GM18951 (cell line): ENCODE measurements around the gene NCKAP1.
"Not testable (repeated sequence)": the region's sequence is repeated elsewhere in the genome, so short reads cannot be mapped to it uniquely, and the experiment has no call there.

Experiments used
- POLR2A ChIP-seq: IDR thresholded peaks from 4 replicates; pipeline ENCODE4 v1.6.1; 2011; ENCODE audit warnings: mild to moderate bottlenecking; ENCODE audit not compliant: insufficient read length, insufficient read depth; ENCODE audit errors: extremely low read depth
- in situ Hi-C: fragments of 300-500 bp; cut with MboI; formaldehyde crosslinking; loops from one replicate; pipeline ENCODE4 v1.12.0; 2022; ENCODE audit warnings: low sequenced_read_pairs, mixed read lengths, inconsistent platforms; ENCODE audit not compliant: unreplicated experiment

NCKAP1 gene

DNA sequence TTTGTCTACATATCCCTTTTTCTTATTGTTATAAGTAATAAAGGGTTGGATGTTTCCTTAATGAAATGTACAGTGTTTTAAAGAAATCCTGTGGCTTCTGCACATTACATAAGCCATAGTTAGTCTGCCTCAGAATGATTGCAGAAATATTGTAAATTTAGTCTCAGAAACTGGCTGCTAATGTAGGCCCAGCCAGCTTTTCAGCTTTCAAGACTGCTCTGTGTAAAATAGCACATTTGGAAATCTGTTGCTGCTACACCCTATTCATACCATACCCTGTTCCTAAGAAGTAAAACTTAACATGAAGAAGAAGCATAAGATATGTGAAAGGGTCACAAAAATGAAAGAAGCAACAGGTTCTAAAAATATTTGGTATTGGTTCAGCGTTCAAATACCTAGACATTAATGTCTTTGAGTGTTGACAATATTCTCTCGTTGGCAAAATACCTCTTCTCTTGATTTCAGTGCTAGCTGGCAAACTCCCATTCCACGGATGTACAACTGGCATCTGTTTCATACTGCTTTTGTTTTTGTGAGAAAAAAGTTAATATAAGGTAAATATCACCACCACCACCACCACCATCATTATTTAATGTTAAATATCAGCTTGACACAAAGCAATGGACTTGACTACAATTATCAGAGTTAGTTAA lies 19.2 kb upstream of the NCKAP1 start:
- no peak for TF ChIP-seq POLR2A
- in situ Hi-C loops: no loop called here

- in situ Hi-C loops: no loop called here
These were observed 11.2 kb upstream of the NCKAP1 start for GRCh38 chr2:183049420-183049819.

DNA sequence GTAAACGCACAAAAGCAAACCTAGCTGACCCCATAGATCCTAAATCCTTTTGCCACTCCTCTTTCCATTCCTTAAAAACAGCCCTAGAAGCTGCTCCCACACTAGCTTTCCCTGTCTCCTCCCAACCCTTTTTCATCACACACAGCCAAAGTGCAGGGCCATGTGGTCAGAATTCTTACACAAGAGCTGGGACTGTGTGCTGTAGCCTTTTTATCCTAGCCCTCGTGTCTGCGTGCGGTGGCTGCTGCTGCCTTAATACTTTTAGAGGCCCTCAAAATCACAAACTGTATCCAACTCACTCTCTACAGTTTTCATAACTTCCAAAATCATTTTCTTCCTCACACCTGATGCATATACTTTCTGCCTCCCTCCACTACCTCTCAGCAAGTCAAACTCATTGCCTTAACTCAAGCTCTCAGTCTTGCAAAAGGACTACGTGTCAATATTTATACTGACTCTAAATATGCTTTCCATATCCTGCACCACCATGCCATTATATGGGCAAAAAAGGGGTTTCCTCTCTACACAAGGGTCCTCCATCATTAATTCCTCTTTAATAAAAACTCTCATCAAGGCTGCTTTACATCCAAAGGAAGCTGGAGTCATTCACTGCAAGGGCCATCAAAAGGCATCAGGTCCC lies 9.3 kb upstream of the NCKAP1 start:
- in situ Hi-C loops: not testable (repeated sequence)

More at GRCh38 chr2:183049420-183049819, 11.2 kb upstream of the NCKAP1 start:
- no peak for TF ChIP-seq POLR2A

- in situ Hi-C loops: not testable (repeated sequence)
These were observed 5.3 kb upstream of the NCKAP1 start for GRCh38 chr2:183043580-183043979.

GRCh38 chr2:183040604-183041003 lies 2.3 kb upstream of the NCKAP1 start:
- TF ChIP-seq POLR2A: no peak
- in situ Hi-C loops: no loop called here

GRCh38 chr2:183037553-183038340 lies 510 bp downstream of the NCKAP1 start:
- TF ChIP-seq POLR2A: no peak
- in situ Hi-C loops: no loop called here

GRCh38 chr2:183037074-183037552 lies 1.1 kb downstream of the NCKAP1 start:
- in situ Hi-C loops: no loop called here
- no peak for TF ChIP-seq POLR2A

DNA sequence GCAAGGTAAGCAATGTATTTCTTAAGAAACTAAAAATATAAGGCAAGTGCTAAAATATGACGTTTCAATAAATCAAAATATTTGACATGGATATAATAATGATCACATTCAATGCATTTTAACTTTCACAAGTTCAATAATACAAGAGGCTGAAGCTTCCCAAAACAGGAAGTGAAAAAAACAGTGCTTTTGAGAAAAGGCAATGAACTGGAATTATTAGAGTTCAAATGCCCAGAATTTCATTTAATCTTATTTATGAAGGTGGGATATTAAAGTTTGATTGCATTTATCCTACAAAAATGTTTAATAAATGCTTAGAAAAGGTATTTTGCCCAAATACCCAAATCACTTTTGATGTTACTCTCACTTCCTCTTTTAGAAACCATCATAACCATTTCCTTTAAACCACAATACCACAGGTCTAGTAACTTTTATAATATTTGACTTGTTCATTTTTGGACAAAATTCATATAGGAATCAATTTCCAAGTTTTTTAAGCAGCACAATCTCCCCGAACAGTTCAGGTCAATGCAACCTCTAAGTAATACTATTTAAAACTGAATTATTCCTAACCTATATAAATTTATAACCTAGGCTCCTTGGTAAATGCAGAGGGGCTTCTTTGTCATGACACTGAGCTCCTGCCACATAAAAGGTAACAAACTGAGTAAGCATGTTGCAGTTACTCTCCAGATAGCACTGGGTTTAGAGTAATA lies 2.1 kb downstream of the NCKAP1 start:
- in situ Hi-C loops: no loop called here
- TF ChIP-seq POLR2A: no peak

- in situ Hi-C loops: no loop called here
These were observed 2.8 kb downstream of the NCKAP1 start for GRCh38 chr2:183035298-183035953.

DNA sequence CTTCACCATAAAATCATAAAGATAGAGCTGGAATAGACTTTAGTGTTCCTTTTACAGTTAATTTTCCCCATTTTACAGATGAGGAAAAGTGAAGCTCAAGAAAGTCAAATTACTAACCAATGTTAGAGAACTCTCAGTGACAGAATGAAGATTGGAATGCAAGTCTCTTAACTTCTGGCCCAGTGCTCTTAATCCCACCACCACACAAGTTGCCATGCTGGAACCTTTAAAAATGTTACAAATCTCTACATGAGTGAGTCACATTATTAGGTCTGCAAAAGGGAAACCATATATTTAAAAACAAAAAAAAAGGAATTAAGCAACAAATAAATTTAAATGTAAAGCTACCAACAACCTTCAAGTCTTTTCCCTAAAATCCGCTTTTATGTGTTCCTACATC lies 3.5 kb downstream of the NCKAP1 start:
- in situ Hi-C loops: no loop called here
- TF ChIP-seq POLR2A: no peak

More at GRCh38 chr2:183035298-183035953, 2.8 kb downstream of the NCKAP1 start:
- no peak for TF ChIP-seq POLR2A

GRCh38 chr2:183033951-183034350 lies 4.3 kb downstream of the NCKAP1 start:
- no peak for TF ChIP-seq POLR2A
- in situ Hi-C loops: no loop called here

- in situ Hi-C loops: no loop called here
These were observed 6.1 kb downstream of the NCKAP1 start for GRCh38 chr2:183031911-183032794.

DNA sequence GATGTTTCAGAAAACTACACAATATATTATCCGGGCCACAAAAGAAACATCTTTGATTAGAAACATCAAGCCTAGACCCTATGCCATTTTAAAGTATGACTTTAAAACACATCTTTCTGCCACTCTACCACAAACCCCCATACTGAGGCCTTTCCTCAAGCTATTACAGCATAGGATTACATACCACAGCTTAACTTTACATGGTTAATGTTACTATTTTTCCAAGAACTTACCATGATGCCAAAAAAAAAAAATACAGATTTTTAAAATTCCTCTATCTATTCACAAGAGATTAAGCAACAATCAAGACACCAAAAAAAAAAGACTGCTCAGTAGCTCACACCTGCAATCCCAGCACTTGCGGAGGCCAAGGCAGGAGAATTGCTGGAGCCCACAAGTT lies 9.0 kb downstream of the NCKAP1 start:
- in situ Hi-C loops: no loop called here
- no peak for TF ChIP-seq POLR2A

More at GRCh38 chr2:183031911-183032794, 6.1 kb downstream of the NCKAP1 start:
- TF ChIP-seq POLR2A: no peak
